Cardiac muscle cell (in vitro differentiated cells and primary cell): Measurements from ENCODE around the gene TNIP2. TPM values are rescaled to one million over a fixed set of nuclear protein-coding genes. Genes with fewer than 3 reads are reported as not detected.
"Not testable (repeated sequence)": the region's sequence is repeated elsewhere in the genome, so short reads cannot be mapped to it uniquely, and the experiment has no call there.

ENCODE experiments used
- DNase-seq, 2 donors: peaks; one replicate each; pipeline versions ENCODE4 v3.0.0 to v3.0.0-alpha.2; 2010 to 2017; ENCODE audit warnings: low read depth in 1 of 2, low spot score in 1 of 2
- H3K27ac ChIP-seq: fragments of 200-600 bp; sonication (generic); 2 replicates; pipeline ENCODE4 v1.5.1; 2016
- H3K27me3 ChIP-seq: fragments of 200-600 bp; sonication (generic); 2 replicates; pipeline ENCODE4 v1.6.0; 2016; ENCODE audit warnings: control low read depth
- H3K36me3 ChIP-seq: fragments of 200-600 bp; sonication (generic); 2 replicates; pipeline ENCODE4 v1.5.1; 2016; ENCODE audit warnings: control low read depth
- H3K4me1 ChIP-seq: fragments of 200-600 bp; sonication (generic); 2 replicates; pipeline ENCODE4 v1.8.1; 2017; ENCODE audit warnings: low read depth, mild to moderate bottlenecking, mixed run types
- H3K4me3 ChIP-seq: fragments of 200-600 bp; sonication (generic); 2 replicates; pipeline ENCODE4 v1.5.1; 2016; ENCODE audit warnings: mild to moderate bottlenecking
- H3K9me3 ChIP-seq: fragments of 200-600 bp; sonication (generic); 2 replicates; pipeline ENCODE4 v1.5.1; 2017; ENCODE audit warnings: low read depth, mild to moderate bottlenecking, control low read depth
- polyA plus RNA-seq: library from polyadenylated mRNA; unstranded; fragments of >200 nt; fragmentation: Nextera tagmentation; extraction: Ambion mirVana; gene quantifications from 2 replicates; pipeline ENCODE4 v1.2.1, GENCODE V29; 2016
- total RNA-seq: library from RNA; depleted of rRNA; stranded (reverse); fragments of >200 nt; gene quantifications from 2 replicates; pipeline ENCODE4 v1.2.3, GENCODE V29; 2016
- TF ChIP-seq, protein P1 (sequence below): IDR thresholded peaks from 2 replicates; pipeline ENCODE4 v1.5.1; 2012; ENCODE audit warnings: low read depth, mild to moderate bottlenecking, low read length

Gene TNIP2
- total and polyA plus RNA-seq, 2 experiments from 2014 or later = 32.7 to 58.5 TPM

DNA sequence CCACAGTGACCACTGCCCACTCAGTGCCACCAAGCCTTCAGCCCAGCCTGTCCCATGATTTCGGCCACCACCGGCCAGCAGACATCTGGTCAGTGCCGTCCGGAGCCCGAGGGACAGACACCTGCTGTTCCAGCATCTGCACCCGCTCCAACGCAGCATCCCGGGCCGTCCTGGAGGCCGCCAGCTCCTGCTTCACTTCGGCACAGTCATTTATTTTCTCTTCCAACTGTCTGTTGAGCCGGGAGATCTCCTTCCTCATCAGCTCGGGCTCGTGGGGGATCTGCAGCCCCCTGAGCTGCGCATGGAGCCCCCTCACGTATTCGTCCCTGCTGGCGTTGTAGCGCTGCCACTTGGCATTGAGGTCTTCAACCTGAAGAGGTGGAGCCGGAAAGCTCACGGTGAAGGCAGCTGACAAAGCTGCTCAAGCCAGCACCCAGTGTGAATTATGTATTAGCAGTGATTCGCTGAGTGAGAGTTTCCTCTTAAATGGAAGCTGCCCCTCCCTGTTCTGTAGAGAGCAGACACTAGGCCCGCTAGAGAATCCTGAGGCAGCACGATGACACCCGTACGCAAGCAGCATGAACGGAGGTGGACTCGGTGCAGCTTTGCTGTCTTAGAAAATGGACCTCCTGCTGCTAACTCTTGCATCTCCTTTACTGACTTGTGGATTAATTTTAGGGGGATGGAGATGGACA, 11.4 kb downstream of the TNIP2 start:
- no peak overlapping the region for H3K27ac ChIP-seq
- H3K4me3 ChIP-seq = no peak overlapping the region
- H3K9me3 ChIP-seq = no peaks in the 10 kb centered on the region
- H3K4me1 ChIP-seq = no peaks in the 10 kb centered on the region
- DNase-seq = no peak
- TF ChIP-seq, protein P1, sequence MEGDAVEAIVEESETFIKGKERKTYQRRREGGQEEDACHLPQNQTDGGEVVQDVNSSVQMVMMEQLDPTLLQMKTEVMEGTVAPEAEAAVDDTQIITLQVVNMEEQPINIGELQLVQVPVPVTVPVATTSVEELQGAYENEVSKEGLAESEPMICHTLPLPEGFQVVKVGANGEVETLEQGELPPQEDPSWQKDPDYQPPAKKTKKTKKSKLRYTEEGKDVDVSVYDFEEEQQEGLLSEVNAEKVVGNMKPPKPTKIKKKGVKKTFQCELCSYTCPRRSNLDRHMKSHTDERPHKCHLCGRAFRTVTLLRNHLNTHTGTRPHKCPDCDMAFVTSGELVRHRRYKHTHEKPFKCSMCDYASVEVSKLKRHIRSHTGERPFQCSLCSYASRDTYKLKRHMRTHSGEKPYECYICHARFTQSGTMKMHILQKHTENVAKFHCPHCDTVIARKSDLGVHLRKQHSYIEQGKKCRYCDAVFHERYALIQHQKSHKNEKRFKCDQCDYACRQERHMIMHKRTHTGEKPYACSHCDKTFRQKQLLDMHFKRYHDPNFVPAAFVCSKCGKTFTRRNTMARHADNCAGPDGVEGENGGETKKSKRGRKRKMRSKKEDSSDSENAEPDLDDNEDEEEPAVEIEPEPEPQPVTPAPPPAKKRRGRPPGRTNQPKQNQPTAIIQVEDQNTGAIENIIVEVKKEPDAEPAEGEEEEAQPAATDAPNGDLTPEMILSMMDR = no peak
- no peaks in the 10 kb centered on the region for H3K27me3 ChIP-seq
- peaks cover 18% of the 10 kb centered on the region for H3K36me3 ChIP-seq

DNA sequence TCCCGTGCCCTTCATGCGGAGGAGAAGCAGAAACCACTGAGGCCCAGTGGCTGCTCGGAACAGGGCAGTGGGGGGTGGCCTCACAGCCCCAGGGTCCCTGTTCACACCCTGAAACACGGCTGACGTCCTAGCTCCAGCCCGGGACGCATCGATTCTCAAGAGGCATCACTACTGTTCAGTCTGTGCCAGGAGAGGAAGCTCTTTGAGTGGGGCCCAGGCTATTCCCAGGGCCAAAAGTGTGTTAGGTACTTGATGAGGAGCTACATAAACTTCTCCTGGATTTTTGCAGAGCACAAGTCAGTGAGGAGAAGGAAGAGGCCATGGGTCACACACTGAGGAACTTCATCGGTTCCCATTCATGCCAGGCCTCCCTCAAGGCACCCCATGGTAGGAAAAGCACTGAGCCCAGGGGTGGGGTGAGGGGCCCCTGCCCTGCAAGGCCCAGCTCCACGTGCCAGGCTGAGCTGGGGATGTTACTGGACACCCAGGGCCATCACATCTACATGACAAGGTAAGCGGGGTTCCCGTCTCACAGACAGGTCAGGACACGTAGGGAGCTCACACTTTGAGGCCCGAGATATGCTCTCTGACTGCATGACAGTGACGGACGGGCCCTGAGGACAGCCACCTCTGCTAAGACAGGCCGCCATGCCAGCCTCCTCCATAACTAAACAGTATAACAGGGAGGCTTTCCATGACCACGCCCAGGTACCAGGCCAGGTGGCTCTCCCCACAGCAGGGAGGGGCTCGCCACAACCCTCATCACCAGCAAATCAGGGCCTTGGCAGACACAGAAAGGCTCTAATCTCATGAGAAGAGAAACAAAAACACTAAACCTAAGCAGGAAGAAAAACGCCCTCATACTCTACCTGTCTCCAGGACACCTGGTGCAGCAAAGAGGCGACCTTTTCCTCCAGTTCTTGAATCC, 12.4 kb downstream of the TNIP2 start:
- Histone ChIP-seq H3K27me3 (no peaks in the 10 kb centered on the region), H3K4me1 (no peaks in the 10 kb centered on the region), H3K9me3 (no peaks in the 10 kb centered on the region), H3K27ac (no peak overlapping the region), H3K36me3 (peaks cover 18% of the 10 kb centered on the region), H3K4me3 (no peak overlapping the region)
- TF ChIP-seq, protein P1 = no peak
- DNase-seq = no peak

DNA sequence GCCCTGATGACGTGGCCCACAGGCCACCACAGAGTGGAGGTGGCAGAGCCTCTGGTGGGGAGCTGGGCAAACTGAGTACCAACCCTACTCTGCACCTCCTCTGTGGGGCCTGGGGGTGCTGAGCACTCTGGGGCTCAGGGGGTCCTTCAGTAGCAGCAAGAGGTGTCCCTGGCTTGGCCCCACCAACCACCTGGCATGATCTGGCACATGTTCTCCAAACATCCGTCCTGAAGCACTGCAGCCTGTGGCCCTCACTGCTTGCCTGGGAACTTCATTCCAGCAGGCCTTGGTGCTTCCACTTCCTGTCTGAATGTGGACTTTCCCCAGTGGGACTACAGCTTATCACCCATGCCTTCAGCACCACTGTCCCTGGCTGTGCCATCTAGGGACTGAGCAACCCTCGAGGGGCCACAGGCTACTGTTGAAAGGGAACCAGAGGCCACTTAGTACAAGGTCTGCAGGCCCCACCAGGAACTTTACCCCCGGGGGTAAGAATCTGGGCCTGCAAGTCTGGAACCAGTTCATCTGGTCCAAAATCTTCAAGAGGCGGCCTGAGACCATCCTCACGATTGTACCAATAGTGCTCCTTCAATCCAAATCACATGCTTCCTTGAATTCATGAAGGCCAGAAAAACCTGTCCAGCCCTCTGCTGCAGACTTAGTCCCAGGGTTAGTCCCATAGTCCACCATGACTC, 13.2 kb downstream of the TNIP2 start:
- TF ChIP-seq, protein P1 = no peak
- no peak overlapping the region for H3K27ac ChIP-seq
- H3K9me3 ChIP-seq = no peaks in the 10 kb centered on the region
- H3K4me3 ChIP-seq = no peak overlapping the region
- no peak for DNase-seq
- H3K36me3 ChIP-seq = peaks cover 18% of the 10 kb centered on the region
- no peaks in the 10 kb centered on the region for H3K27me3 ChIP-seq
- no peaks in the 10 kb centered on the region for H3K4me1 ChIP-seq

DNA sequence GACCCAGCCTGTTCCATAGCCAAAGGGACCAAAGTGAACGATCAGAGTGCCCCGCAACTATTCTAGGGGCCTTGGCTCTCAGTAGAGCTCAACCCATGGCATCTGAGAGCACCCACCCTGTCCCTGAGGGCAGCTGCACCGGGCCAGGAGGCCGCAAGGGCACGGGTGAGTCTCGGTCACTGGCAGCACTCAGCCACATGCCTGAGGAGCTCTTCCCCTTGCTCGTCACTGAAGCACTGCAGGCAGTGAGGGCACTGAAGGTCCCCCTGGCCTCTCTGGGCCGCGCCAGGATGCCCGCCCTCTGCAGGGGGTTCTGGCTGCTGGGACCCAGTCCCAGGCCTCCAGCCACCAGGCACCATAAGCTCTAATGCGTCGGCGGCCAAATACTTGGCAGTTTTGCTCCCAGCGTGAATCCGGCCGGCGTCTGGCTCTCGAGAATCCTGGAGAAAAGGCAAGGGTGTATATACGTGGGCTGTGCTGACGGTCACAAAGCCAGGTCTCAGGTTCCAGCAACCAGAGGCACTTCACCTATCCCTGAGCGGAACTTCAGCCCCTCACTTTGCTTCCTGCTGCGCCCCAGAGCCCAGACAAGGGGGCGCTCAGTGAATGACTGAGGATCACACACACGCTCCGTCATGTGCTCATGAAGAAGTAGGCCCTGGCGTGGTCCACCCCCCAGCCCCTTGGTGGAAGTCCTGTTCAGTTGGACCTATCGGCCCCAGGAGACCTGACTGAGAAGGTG, 13.9 kb downstream of the TNIP2 start:
- no peak for DNase-seq
- H3K27ac ChIP-seq = no peak overlapping the region
- no peaks in the 10 kb centered on the region for H3K27me3 ChIP-seq
- TF ChIP-seq, protein P1 = no peak
- no peaks in the 10 kb centered on the region for H3K9me3 ChIP-seq
- H3K36me3 ChIP-seq = peaks cover 15% of the 10 kb centered on the region
- no peaks in the 10 kb centered on the region for H3K4me1 ChIP-seq
- H3K4me3 ChIP-seq = no peak overlapping the region

DNA sequence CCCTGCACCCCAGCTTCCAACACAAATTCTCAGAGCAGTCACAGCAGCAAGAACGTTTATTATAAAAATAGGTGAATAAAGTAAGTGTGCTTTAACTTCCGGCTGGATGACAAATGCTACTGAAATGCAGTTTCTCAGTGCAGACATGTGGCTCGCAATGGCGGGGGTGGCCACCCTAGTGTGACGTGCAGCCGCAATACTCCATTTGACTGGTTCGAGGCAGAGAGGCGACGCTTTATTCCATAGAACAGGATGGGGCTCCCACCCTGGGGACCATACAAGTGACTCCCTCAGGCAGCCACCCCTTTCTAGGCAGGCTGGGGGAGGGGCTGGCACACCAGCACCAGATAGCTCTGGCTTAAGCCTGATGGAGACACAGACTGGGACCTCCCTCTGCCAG, 14.5 kb downstream of the TNIP2 start:
- H3K27ac ChIP-seq = no peak overlapping the region
- no peaks in the 10 kb centered on the region for H3K9me3 ChIP-seq
- H3K27me3 ChIP-seq = no peaks in the 10 kb centered on the region
- no peak overlapping the region for H3K4me3 ChIP-seq
- DNase-seq = no peak
- H3K4me1 ChIP-seq = no peaks in the 10 kb centered on the region
- TF ChIP-seq, protein P1 = no peak
- H3K36me3 ChIP-seq = peaks cover 10% of the 10 kb centered on the region

DNA sequence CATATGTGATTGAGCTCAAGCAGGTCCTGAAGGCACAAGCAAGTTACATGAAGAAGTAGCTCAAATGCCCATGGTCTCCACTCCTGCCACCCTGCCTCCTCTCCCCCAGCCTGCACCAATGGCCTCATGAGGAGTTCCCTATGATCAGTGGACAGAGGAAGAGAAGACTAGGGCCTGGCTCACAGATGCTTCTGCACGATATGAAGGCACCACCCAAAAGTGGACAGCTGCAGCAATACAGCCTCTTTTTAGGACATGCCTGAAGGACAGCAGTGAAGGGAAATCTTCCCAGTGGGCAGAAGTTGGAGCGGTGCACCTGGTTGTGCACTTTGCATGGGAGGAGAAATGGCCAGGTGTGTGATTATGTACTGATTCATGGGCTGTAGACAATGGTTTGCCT, 17.8 kb downstream of the TNIP2 start:
- H3K4me1 ChIP-seq, H3K9me3 ChIP-seq, DNase-seq, H3K36me3 ChIP-seq, H3K27me3 ChIP-seq, H3K27ac ChIP-seq, H3K4me3 ChIP-seq: not testable (repeated sequence)
